Activated naive CD4-positive, alpha-beta T cell treated with anti-CD3 and anti-CD28 coated beads for 36 hours (primary cell): ENCODE measurements around the gene NFE2L3. TPM values are rescaled to one million over a fixed set of nuclear protein-coding genes. Genes with fewer than 3 reads are reported as not detected.
"Not testable (repeated sequence)": the region's sequence is repeated elsewhere in the genome, so short reads cannot be mapped to it uniquely, and the experiment has no call there.

Source experiments
- CTCF ChIA-PET: fragments of 350-600 bp; sonication (Branson Sonifier 250); formaldehyde crosslinking; loops from one replicate; lab custom pipeline; 2021; ENCODE audit warnings: antibody characterized with exemption; lab: Charles Lee
- DNase-seq: peaks from one replicate; pipeline ENCODE4 v3.0.0-alpha.2; 2020
- H3K27ac Mint-ChIP-seq: one replicate; pipeline ENCODE4 v1.8.0; 2021; ENCODE audit warnings: mild to moderate bottlenecking, mixed read lengths
- H3K27me3 Mint-ChIP-seq: one replicate; pipeline ENCODE4 v1.8.0; 2021; ENCODE audit warnings: low read depth, mixed read lengths
- H3K36me3 Mint-ChIP-seq: one replicate; pipeline ENCODE4 v1.8.0; 2021; ENCODE audit warnings: low read depth, mixed read lengths
- H3K4me1 Mint-ChIP-seq: one replicate; pipeline ENCODE4 v1.8.0; 2021; ENCODE audit warnings: low read depth, mixed read lengths
- H3K4me3 Mint-ChIP-seq: one replicate; pipeline ENCODE4 v1.8.0; 2021; ENCODE audit warnings: mild to moderate bottlenecking, moderate library complexity, mixed read lengths
- H3K9me3 Mint-ChIP-seq: one replicate; pipeline ENCODE4 v1.8.0; 2021; ENCODE audit warnings: mixed read lengths
- intact Hi-C: fragments of 100-400 bp; cut with micrococcal nuclease; formaldehyde crosslinking; loops from one replicate; pipeline ENCODE4 v1.15.1; 2023
- total RNA-seq, 2 experiments: library from RNA; stranded (reverse); gene quantifications; one replicate each; pipeline ENCODE4 v1.2.3, GENCODE V29; 2021

NFE2L3 gene
- total RNA-seq, 2 experiments from 2014 or later = 12.5 to 12.9 TPM

DNA sequence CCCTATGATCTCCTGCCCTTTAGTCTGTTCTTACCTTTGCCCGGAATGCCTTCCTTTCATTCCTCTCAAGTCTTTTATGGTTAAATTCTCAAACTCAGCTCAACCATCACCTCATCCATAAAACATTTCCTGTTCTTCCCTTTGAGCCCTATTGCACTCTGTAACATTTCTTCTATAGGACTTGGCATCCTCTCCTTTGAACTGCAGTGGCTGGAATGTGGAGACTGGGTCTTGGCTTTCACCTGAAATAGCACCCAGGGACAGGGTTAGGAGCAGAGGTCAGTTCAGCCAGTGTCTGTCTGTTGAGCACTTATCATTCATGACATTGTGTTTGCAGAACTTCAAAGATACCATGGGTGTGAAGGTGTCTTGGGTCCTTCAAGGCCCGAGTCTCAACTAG is 7.2 kb downstream of the NFE2L3 start:
- peaks cover 23% of the 10 kb centered on the region for H3K36me3 Mint-ChIP-seq
- no peaks in the 10 kb centered on the region for H3K27me3 Mint-ChIP-seq
- CTCF ChIA-PET = interaction anchor here (1.0 kb wide), 1 partner anchor 38 kb away, joined by 3 read pairs; no protein-coding TSS in a partner anchor
- no peak overlapping the region for H3K4me3 Mint-ChIP-seq
- DNase-seq = no peak
- peaks cover 82% of the 10 kb centered on the region for H3K4me1 Mint-ChIP-seq
- peaks cover 4% of the 10 kb centered on the region for H3K9me3 Mint-ChIP-seq
- H3K27ac Mint-ChIP-seq = peak overlapping the region; percentile 20
- intact Hi-C loops = loop anchor here (10.0 kb wide), 2 partner anchors 264 to 706 kb away; partner anchors contain the start of gene SKAP2

DNA sequence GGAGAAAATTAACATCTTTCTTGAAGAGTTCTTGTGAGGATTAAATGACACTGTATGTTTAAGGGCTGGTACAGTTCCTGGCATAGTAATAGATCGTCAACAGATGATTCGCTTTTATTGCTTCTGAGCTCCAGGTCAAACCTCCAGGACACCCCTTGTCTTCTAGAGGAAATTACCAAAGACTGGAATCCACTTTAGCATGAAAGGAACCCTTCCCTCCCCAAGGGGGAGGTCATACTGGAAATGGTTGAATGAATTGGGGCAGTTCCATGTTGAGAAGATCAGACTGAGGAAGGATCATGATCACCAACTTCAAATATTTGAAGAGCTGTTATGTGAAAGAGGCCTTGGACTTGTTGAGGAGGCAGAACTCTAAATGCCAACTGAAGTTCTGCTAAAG is 8.9 kb downstream of the NFE2L3 start:
- peaks cover 5% of the 10 kb centered on the region for H3K9me3 Mint-ChIP-seq
- CTCF ChIA-PET = interaction anchor here (0.9 to 1.8 kb wide), 7 partner anchors 9 to 205 kb away, joined by 3 to 8 read pairs (median 4); no protein-coding TSS in a partner anchor
- DNase-seq = no peak
- intact Hi-C loops = no loop called here
- H3K4me1 Mint-ChIP-seq = peaks cover 70% of the 10 kb centered on the region
- no peaks in the 10 kb centered on the region for H3K27me3 Mint-ChIP-seq
- no peak overlapping the region for H3K4me3 Mint-ChIP-seq
- peaks cover 24% of the 10 kb centered on the region for H3K36me3 Mint-ChIP-seq
- H3K27ac Mint-ChIP-seq = no peak overlapping the region

DNA sequence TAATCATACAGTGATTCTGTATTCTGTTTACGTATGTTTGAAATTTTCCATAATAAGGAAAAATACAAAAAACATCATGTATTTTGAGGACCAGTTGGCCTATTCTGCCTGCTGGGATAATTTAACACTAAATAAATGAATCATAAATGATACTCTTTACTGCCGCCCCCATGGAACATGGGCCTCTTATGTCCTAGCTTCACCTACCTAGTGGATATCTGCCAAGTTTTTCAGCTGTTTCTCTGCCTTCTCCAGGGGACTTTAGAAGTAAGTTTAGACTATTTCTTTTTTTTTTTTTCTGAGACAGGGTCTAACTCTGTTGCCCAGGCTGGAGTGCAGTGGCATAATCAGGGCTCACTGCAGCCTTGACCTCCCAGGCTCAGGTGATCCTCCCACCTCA is 10.4 kb downstream of the NFE2L3 start:
- Mint-ChIP-seq H3K27me3 (no peaks in the 10 kb centered on the region), H3K9me3 (peaks cover 5% of the 10 kb centered on the region), H3K4me3 (no peak overlapping the region), H3K27ac (no peak overlapping the region), H3K4me1 (peaks cover 71% of the 10 kb centered on the region), H3K36me3 (peaks cover 22% of the 10 kb centered on the region)
- intact Hi-C loops = no loop called here
- CTCF ChIA-PET = interaction anchor here (0.7 to 1.5 kb wide), 2 partner anchors 11 to 149 kb away, joined by 3 to 4 read pairs; partner anchors contain the start of gene NFE2L3
- DNase-seq = no peak

DNA sequence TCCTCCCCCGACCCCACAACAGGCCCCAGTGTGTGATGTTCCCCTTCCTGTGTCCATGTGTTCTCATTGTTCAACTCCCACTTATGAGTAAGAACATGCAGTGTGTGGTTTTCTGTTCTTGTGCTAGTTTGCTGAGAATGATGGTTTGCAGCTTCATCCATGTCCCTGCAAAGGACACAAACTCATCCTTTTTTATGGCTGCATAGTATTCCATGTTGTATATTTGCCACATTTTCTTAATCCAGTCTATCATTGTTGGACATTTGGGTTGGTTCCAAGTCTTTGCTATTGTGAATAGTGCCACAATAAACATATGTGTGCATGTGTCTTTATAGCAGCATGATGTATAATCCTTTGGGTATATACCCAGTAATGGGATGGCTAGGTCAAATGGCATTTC is 11.8 kb downstream of the NFE2L3 start:
- H3K27me3 Mint-ChIP-seq, DNase-seq, H3K4me3 Mint-ChIP-seq, H3K9me3 Mint-ChIP-seq, H3K27ac Mint-ChIP-seq, intact Hi-C loops: not testable (repeated sequence)
- Mint-ChIP-seq H3K36me3 (peaks cover 21% of the 10 kb centered on the region), H3K4me1 (peaks cover 63% of the 10 kb centered on the region)
- CTCF ChIA-PET = interaction anchor here (1.5 kb wide), 1 partner anchor 12 kb away, joined by 4 read pairs; the partner anchor contains the start of gene NFE2L3

DNA sequence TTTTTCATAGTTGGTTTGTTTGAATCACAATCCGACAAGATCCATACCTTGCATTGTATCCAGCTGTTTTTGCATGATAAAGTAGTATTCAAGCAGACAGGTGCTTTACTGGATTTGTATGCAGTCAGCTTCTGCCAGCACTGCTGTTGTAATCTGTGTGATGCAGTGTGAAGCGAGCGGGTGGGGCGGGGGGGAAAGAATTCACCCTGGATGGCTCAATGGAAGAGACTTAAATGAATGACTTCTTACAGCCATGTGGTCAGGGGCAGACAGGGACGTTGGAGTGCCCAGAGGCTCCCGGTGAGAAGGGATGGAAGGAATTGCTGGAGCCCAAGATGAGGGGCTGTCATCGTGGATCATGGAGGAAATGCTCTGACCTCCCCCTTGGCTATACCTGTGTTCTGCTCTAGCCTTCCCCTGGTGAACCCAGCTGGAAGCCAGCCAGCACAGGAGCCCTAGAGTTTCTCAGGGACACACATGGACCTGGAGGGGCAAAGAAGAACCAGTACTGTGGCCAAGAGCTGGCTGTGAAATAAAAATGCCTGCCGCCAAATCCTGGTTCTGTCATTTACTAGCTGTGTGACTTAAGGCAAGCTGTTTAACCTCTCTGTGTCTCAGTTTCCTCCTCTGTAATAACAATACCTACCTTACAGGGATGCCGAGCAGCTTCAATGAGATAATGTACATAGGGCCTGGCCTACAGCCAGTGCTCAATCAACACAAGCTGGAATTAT is 14.1 kb downstream of the NFE2L3 start:
- CTCF ChIA-PET = interaction anchor here (0.9 to 2.7 kb wide), 7 partner anchors 9 to 75 kb away, joined by 3 to 23 read pairs (median 4); partner anchors contain the start of gene NFE2L3
- Mint-ChIP-seq H3K36me3 (peaks cover 28% of the 10 kb centered on the region), H3K9me3 (peaks cover 5% of the 10 kb centered on the region), H3K4me3 (no peak overlapping the region), H3K27me3 (no peaks in the 10 kb centered on the region), H3K27ac (peak overlapping the region; percentile 94), H3K4me1 (peaks cover 47% of the 10 kb centered on the region)
- no peak for DNase-seq
- intact Hi-C loops = loop anchor here (2.0 kb wide), 2 partner anchors 13 to 69 kb away; partner anchors contain the start of gene NFE2L3

DNA sequence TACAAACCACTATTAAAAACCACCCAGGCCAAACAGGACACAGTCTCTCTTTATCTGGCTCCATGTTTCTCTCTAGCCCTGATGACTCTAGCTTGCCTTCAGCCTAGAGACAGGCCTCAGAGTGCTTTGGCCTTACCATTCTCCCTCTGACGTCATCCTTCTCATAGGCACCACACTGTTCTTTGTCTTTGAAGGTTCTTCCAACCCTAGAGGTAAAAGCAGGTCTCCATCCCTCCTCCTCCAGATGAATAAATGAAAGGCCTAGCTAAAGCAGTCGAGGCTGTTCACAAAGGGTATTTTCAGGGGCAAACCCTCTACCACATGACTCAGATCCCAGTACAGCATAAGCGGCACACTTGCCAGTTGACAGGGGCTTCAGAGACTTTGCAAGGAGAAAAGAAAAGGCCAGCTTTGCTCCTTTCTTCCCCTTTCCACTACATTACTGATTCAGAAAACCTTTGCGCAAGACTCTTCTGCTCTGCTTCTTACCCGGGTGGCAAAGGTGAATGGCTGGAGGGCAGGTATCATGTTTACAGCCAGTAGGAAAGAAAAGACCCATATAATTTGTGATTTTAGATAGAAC is 14.8 kb downstream of the NFE2L3 start:
- CTCF ChIA-PET = interaction anchor here (0.6 to 2.7 kb wide), 7 partner anchors 10 to 320 kb away, joined by 3 to 23 read pairs (median 4); no protein-coding TSS in a partner anchor
- Mint-ChIP-seq H3K9me3 (peaks cover 5% of the 10 kb centered on the region), H3K27ac (peak overlapping the region; percentile 94), H3K27me3 (no peaks in the 10 kb centered on the region), H3K4me3 (peak overlapping the region; percentile 23), H3K4me1 (peaks cover 45% of the 10 kb centered on the region), H3K36me3 (peaks cover 28% of the 10 kb centered on the region)
- intact Hi-C loops = loop anchor here (1.0 to 2.0 kb wide), 5 partner anchors 10 to 70 kb away; partner anchors contain the start of genes HNRNPA2B1 and NFE2L3
- DNase-seq = peak; percentile 75

DNA sequence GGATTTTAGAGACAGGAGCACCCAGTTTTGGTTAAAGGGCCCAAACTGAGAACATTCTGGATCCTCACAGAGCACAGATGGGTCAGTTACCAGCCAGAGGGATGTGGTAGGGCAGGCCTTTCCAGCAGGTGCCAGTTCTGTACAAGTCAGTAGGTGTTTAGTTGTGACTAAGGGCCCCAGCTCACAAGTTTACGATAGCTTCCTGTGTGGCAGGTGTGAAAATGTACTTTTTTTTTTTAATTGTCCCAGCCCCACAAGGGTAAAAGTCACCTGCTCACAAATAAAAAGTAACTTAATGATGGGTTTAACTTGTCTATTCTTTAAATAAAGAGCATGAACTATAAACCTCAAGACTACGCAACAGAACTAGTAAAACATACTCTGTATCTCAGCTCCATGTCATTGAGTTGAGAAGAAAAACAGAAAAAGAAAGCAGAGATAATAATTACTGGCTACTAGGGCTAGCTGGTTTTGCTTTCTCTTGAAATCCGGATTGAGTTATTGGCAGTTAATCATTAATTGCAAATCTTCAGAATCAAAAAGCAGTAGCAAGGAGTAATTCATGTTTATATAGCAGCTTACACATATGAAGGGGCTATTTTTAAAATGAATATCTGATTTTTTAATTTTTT is 15.4 kb downstream of the NFE2L3 start:
- peaks cover 25% of the 10 kb centered on the region for H3K36me3 Mint-ChIP-seq
- H3K27me3 Mint-ChIP-seq = no peaks in the 10 kb centered on the region
- peaks cover 5% of the 10 kb centered on the region for H3K9me3 Mint-ChIP-seq
- H3K4me3 Mint-ChIP-seq = peak overlapping the region; percentile 23
- peak; percentile 79 for DNase-seq
- intact Hi-C loops = loop anchor here (1.0 to 2.0 kb wide), 5 partner anchors 11 to 71 kb away; partner anchors contain the start of genes HNRNPA2B1 and NFE2L3
- peaks cover 40% of the 10 kb centered on the region for H3K4me1 Mint-ChIP-seq
- peak overlapping the region; percentile 94 for H3K27ac Mint-ChIP-seq
- CTCF ChIA-PET = interaction anchor here (0.6 to 2.7 kb wide), 5 partner anchors 11 to 319 kb away, joined by 4 to 23 read pairs (median 5); no protein-coding TSS in a partner anchor

DNA sequence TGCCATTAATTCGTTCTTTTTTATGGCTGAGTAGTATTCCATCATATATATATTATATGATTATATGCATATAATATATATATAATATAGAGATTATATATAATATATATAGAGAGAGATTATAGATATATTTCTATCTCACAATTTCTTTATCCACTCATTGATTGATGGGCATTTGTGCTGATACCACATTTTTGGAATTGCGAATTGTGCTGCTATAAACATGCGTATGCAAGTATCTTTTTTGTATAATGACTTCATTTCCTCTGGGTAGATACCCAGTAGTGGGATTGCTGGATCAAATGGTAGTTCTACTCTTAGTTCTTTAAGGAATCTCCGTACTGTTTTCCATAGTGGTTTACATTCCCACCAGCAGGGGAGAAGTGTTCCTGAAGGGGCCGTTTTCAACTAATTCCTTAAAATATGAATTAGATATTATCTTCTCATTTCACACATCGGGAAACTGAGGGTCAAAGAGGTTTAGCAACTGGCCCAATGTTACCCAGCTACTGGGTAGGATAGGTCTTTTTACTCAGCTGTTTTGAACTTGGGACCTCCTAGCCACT is 16.5 kb downstream of the NFE2L3 start:
- H3K4me3 Mint-ChIP-seq = no peak overlapping the region
- H3K27ac Mint-ChIP-seq = no peak overlapping the region
- peaks cover 2% of the 10 kb centered on the region for H3K9me3 Mint-ChIP-seq
- peaks cover 33% of the 10 kb centered on the region for H3K4me1 Mint-ChIP-seq
- H3K27me3 Mint-ChIP-seq = no peaks in the 10 kb centered on the region
- CTCF ChIA-PET = interaction anchor here (2.7 kb wide), 1 partner anchor 78 kb away, joined by 23 read pairs; no protein-coding TSS in a partner anchor
- intact Hi-C loops = no loop called here
- peaks cover 23% of the 10 kb centered on the region for H3K36me3 Mint-ChIP-seq
- no peak for DNase-seq

DNA sequence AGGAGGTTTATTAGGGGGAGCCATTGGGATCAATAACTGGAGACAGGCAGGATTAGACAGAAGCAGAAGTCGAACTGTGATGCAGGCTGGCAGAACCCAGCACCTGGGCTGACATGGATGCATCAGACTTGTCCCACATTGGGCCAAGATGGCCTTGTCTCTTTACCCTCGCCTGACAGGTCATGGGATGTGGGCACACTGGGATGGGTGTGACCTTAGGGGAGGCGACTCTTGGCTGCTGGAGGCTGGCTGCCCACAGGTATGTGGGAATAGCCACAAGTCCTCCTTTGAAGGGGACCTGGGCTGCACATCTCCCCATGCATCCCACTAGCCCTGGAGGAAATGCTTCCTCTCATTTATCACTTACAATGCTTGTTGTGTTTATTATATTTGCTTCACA is 17.3 kb downstream of the NFE2L3 start:
- Mint-ChIP-seq H3K4me1 (peaks cover 35% of the 10 kb centered on the region), H3K27ac (no peak overlapping the region), H3K27me3 (no peaks in the 10 kb centered on the region), H3K4me3 (no peak overlapping the region), H3K36me3 (peaks cover 24% of the 10 kb centered on the region), H3K9me3 (peaks cover under 1% of the 10 kb centered on the region)
- intact Hi-C loops = no loop called here
- CTCF ChIA-PET = no interaction called here
- no peak for DNase-seq

DNA sequence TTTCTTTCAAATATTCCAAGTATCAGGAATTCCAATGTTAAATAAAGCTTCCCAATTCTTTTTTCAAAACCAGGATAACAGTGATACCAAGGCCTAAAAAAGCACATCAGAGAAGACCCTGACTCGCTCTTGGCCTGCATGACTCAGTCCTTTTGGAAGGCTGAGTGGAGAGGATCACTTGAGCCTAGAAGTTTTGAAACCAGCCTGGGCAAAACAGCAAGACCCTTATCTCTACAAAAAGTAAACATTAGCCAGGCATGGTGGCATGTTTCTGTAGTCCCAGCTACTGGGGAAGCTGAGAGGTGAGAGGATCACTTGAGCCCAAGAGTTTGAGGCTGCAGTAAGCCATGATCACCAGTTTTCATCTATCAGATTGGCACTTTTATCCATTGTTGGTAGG is 18.7 kb downstream of the NFE2L3 start:
- H3K9me3 Mint-ChIP-seq = no peaks in the 10 kb centered on the region
- H3K27ac Mint-ChIP-seq = no peak overlapping the region
- H3K27me3 Mint-ChIP-seq = no peaks in the 10 kb centered on the region
- peaks cover 33% of the 10 kb centered on the region for H3K4me1 Mint-ChIP-seq
- intact Hi-C loops = no loop called here
- no peak for DNase-seq
- H3K4me3 Mint-ChIP-seq = no peak overlapping the region
- CTCF ChIA-PET = interaction anchor here (0.7 to 1.5 kb wide), 3 partner anchors 9 to 80 kb away, joined by 4 read pairs; no protein-coding TSS in a partner anchor
- peaks cover 24% of the 10 kb centered on the region for H3K36me3 Mint-ChIP-seq

DNA sequence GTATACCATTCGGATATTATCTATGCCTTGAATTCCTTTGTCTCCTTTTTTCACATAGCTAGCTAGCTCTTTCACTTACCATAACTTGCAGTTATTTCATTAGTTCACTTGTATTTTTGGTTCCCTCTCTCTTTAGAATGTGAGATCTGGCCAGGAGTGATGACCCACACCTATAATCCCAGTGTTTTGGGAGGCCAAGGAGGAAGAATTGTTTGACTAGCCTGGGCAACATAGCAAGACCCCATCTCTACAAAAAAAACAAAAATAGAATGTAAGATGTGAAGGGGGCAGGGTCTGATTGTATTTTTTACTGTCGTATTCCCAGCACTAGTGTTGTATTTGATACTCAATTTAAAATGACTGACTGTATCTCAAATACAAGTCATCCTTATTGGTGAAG is 19.6 kb downstream of the NFE2L3 start:
- intact Hi-C loops = no loop called here
- CTCF ChIA-PET = interaction anchor here (1.0 to 1.5 kb wide), 2 partner anchors 8 to 80 kb away, joined by 4 to 5 read pairs; no protein-coding TSS in a partner anchor
- DNase-seq = no peak
- H3K36me3 Mint-ChIP-seq = peaks cover 24% of the 10 kb centered on the region
- no peaks in the 10 kb centered on the region for H3K9me3 Mint-ChIP-seq
- H3K4me3 Mint-ChIP-seq = no peak overlapping the region
- H3K27me3 Mint-ChIP-seq = no peaks in the 10 kb centered on the region
- H3K27ac Mint-ChIP-seq = no peak overlapping the region
- peaks cover 24% of the 10 kb centered on the region for H3K4me1 Mint-ChIP-seq
